GM19397 (cell line): ENCODE results near the gene TRIM40.

Source experiments
- ATAC-seq: cut with Tn5 transposase; IDR thresholded peaks from one replicate; pipeline ENCODE4 v1.9.1; 2021; ENCODE audit warnings: mild to moderate bottlenecking, moderate library complexity; ENCODE audit not compliant: unreplicated experiment

The TRIM40 gene, protein sequence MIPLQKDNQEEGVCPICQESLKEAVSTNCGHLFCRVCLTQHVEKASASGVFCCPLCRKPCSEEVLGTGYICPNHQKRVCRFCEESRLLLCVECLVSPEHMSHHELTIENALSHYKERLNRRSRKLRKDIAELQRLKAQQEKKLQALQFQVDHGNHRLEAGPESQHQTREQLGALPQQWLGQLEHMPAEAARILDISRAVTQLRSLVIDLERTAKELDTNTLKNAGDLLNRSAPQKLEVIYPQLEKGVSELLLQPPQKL

DNA sequence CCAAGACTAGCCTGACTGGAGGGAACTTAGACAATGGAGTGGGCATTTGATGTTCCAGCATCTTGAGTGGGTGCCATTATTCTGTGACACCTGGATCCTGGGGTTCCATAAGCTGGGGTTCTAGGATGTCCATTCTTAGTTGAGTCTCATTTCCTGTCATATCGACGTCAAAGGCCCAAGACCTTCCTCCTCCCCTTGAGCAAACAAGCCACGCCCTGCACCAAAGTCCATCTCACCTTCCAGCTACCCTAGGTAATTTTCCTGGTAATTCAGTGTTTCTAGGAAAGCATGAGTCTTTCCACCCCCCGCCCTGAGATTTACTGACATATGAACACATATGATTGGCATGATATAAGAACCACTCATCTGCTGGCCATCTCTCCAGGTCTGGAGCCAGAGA lies at the start of gene TRIM40:
TSS of gene TRIM40 (plus strand) at position 384 of the 400 bp plus-strand sequence. CDS start 897 bp downstream, outside the sequence.
- ATAC-seq, result no peak

DNA sequence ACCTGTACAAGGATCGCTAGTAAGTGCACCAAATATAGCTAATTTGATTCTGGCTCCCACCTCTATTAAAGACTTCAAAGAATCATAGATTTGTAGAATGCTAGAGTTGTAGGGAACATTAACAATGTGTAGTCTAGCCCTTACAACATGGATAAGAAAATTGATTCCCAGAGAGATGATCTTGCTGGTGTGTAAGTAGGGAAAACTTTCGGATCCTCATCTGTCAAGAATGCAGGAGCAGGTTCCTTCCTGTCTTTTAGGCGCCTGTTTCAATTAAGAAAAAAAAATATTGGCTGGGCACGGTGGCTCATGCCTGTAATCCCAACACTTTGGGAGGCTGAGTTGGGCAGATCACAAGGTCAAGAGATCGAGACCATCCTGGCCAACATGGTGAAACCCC lies 48.1 kb upstream of the TRIM40 start:
- ATAC-seq, result no peak

DNA sequence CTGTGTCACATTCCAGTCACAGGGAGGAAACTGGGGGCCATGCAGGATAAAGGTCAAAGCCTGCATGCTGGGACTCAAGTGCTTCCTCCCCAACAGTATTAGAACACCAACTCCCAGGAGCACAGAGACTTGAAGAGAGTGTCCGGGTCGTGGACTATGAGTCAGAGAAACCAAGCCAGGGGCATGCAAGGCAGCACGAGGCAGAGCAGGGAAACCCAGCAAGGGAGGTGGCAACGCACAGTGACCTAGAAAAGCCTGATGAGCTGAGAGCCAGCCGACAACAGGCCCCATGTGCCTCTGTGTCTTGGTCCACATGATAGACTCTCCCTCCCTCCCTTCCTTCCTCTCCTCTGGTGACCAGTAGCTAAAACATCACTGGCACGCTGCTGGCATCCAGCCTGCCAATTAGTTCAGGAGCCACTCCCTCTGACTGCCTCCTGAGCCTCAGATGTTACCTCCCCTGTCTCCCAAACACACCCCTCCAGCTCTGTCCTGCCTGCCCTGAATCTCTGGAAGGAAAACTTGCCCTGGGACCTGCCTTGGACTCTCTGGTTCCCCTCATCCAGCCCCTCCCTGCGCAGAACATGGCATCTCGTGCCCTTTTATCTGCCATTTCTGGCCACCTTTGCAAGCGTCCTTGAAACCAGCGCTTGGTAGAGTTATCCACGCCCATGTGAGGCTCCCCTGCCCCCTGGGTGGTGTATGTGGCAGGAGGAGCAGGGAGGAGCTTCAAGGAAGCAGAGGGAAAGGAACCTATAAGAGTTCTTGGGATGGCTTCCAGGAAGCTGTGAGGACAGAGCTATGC lies 44.2 kb upstream of the TRIM40 start:
- no peak for ATAC-seq

DNA sequence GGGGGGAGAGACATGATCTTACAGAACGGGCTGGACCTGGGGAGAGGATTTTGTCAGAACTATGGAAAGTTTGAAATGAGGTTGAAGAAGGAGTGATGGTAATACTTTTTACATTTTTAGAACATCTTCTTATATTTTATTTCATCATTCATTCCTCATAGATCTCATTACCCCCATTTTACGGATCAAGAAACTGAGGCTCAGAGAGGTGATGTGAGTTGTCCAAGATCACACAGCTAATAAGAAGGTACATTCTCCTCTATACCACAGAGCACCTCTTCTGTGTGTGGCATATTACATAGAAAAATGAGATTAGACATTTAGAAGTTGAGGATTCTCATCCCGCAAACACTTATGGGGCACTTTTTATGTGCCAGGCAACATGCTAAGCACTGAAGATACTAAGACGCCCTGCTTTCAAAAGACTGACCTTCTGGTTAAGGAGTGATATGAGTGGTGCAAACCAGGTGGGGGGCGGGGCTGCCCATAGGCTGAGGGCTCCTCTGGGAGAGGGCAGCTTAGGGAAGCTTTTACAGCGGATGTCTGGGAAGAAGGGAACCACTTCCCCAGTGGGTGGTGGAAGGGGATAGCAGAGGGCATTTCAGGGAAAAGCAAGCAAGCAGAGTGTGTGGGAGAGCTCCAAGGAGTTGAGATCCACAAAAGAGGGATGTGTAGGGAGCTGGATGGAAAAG lies 42.9 kb upstream of the TRIM40 start:
- no peak for ATAC-seq

DNA sequence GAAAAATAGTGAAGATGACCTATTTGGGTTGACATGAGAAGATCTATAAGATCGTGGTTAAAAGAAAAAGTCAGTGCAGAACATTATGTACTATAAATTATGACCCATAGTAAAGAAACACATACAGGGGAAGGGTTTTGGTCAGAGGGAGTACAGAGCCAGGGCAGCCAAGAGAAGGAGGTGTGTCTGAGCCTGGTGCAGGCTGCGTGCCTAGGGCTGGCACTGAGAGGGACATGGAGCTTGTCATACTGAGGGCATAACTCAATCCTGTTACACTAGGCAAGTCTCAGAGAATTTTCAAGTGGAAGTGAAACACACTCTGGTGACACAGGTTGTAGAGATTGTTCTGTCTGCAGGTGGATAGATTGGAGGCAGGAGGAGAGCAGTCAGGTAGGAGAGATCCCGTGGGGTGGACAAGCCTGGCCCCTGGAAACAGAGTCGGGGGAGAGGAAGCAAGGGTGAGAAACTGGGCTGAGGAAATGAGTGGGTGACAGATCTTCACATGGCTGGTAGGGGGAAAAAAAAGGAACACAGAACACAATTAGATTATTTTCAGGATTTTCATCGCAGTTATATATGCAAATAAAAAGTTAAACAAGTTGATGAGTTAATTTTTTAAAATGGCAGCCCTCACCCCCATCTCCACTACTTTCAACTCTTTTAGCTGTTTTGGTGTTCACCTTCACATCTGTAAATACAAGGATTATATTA lies 41.8 kb upstream of the TRIM40 start:
- no peak for ATAC-seq

DNA sequence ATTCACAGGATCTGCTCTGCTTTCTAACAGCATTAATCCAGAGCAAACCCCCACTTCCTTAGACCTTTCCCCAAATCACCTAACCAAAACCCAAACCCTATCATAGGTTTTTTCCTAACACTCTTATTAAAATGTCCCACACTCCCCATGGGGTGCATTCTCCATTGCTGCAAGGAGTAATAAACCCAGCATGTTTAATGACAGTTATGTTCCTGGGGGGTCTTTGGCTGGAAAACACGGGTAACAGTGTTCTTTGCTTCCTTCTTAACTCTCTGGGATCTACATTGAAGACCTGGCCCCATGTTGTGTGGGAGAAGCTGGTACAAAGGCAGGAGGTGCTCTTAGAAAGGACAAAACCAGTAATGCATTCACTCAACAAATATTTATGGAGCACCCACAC lies 39.1 kb upstream of the TRIM40 start:
- no peak for ATAC-seq

DNA sequence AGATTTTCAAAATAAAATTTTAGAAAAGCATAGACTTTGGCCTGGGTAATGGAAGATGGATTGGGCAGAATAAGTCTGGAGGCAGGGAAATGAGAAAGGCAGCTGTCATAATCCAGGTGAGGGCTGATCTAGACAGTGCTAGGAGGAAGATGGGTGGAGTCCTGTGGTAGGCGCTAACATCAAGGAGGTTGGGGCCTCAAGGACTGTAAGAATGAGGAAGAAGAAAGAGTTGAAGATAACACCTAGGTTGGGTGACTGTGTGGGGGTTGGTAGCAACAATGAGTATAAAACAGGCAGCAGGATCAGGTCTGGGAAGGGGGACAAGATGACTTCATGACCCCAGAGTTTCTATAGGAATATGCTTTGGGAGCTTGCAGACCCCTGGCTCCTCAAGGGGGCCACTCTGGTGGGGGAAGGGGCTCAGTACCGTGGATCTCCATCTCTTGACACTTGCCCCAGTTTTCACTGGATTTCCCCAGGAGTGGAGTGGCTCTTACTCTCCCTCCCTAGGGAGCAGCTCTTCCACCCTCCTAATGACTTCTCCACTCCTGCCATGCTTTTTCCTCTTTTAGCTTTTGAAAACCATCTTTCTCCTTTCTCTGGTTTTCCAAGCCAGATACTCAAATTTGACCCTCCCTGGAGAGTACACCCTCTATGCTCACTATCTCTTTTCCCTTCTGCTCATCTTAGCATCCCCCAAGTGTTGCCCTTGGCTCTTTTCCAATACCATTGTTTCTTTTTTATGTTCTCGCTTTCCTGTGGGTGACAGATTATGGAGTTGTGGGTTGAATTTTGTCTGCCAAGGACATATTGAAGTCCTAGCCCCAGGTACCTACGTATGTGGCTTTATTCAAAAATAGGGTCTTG lies 37.8 kb upstream of the TRIM40 start:
- no peak for ATAC-seq

DNA sequence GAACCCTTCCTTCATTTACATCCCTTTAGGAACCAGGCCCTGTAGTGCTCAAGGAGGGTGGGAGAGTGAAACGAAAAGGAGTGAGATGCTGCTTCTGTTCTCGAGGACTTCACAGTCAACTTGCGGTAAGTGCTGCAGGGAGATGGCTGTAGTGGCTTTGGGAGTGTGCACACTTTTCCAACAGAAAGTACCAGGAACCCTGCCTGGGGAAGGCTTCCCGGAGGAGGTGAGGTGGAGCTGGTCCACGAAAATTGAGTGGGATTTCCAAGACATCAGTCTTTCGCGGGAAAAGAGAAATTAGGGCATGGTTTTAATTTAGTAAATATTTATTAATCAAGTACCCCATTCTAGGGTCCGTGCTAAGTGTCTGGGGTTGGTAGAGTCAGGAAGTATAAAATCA lies 35.8 kb upstream of the TRIM40 start:
- no peak for ATAC-seq

DNA sequence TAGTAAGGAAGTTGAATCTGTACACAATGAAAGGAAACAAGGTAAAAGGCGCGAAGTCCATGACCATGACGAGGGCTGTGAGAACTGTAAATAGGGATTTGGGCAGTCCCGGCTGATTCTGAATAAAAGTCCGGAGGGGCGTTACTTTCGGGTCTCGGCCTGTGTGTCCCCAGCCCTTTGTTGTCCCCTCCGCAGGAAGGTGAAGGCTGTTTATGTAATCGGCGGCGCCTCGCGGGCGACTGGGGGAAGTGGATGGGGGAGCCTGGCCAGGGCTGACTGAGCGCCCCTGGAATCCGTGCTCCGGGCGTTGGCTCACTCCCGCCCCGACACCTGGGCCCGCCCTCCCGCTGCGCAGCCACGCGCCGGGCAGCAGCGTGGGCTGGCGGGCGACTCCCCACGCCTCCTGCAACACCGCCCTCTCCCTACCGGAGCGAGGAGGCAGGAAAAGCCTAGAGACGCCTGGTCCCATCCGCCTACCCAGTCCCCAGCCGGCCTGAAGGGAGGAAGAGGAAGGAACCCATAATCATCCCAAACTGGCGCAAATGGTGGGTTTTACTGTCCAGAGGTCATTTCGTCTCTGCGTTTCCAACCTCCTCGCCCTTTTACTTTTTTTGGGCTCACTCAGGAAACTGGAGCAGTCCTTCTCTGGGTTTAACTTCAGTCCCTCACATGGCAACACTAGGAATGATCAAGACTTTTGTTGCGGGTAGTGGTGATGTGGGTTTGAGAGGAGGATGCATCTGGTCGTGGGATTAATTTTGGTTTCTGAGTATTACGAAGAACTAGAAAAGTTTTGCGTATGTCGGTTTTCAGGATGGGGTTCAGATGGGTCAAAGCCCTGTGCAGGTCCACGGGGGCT lies 35.1 kb upstream of the TRIM40 start:
- no peak for ATAC-seq

DNA sequence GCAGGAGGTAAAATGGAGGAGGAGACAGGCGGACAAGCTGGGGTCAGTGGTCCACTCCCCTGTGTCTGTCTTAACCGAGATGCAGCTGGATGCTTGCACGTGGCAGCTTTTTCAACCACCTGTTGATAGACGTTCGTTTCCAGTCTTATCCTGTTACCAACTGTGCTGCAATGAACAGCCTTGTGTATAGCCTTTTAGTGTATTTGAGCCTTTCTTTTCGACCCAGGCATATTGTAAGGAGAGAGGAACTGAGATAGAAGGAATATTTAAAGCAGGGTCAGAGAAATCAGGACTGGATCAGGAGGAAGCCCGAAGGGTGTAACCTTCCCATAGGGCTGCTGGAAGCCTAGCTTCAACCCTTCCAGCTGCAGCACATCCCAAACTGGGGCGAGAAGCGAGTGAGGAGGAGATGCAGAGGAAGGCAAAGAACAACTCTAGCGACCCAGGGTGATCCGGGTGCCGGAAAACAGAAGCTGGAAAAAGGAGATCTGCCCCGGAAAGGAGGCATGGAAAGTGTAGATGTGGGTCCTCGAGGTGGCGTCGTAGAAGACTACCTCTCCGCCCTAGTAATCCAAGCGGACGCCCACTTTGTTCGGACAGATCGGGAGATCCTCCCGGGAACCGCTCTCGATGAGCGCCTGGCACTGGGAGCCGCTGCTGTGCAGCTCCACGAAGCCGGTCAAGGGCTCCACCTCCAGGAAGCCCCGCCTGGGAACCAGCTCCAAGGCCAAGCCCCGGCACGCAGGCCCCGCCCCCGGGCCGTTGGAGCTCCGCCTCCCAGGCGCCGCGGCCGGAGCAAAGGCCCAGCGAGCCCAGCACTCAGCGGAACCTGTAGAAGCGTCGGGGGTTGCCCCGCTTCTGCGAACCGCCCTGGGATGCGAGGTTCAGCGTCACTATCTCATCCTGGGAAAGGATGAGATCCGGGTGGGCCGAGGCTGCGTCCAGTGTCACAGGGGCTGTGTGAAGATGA lies 34.2 kb upstream of the TRIM40 start:
- peak; percentile 64 for ATAC-seq

DNA sequence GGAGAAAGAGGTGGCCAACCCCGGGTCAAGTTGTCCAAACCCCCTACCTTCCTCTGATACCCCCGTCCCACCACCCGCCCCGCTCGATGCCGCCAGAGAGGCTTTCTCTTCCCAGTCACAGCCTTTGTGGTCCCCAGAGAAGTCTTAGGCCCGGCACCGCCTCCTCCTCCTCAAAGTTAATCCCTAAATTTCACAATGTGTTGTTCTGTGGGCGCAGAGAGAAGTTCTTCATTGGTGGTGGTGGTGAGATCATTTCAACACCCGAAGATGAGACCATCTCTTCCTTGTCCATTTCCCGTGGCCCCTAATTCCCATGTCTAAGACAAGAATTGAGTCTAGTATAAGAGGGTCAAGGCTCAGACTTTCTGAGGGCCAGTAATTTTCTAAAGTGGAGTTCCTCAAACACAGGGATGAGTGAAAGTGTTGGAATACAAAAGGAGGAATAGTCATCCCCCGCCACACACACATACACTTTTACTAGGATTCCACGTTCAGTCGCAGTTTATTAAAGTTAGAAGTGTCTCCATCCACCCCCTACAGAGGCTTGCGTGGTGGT lies 33.4 kb upstream of the TRIM40 start:
- no peak for ATAC-seq

DNA sequence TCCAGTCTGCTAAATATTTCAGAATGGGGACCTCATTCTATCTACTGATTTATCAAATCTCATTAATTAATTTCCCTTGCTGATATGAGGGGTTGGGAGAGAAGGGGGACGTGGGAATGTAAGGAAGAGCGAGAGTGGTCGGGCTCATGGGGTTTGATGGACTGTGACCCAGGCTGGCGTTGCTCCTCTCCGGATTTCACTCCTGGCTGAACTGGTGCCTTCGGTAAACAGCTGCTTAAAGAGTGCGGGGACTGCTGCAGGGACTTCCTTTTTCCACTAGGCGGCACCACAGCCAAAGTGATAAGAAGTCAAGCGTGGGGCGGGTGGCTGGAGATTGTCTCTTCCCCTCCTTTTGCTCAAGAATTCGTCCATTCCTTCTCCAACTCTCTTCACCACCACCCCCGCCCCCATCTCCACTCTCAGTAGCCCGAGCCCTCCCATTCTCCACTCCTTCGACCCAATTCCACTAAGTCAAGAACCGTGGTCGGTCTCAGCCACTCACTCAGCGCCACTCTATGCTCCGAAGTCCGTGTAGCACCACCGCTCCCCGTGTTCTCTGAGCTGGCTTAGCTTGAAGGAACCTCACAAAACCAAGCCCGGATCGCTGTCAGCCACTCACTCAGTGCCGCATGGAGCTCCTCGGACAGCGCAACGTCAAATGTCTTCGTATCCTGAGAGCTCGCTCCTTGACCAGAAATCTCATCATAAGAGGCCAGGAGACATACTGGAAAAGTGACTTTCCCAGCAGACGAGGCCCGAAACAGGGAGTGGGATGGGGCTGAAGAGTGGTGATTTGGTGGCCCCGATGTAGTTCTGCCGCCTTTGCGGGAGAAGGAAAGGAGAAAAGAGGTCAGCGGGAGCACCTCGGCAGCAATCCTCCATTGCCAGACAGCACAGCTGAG lies 32.7 kb upstream of the TRIM40 start:
- ATAC-seq, result no peak

DNA sequence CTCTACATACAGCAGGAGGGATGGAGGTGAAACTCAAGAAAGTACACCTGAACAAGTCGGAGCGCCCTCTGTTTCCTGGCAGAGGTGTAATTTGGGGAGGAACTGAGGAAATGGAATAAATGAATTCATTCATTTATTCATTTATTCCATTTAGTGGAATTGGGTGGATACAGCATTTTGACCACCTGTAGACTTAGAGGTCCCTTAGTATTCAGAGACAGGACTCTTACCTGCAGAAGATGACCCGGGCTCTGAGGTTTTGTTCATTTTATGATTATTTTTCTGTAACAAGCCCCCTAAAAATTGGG lies 32.1 kb upstream of the TRIM40 start:
- ATAC-seq, result no peak

DNA sequence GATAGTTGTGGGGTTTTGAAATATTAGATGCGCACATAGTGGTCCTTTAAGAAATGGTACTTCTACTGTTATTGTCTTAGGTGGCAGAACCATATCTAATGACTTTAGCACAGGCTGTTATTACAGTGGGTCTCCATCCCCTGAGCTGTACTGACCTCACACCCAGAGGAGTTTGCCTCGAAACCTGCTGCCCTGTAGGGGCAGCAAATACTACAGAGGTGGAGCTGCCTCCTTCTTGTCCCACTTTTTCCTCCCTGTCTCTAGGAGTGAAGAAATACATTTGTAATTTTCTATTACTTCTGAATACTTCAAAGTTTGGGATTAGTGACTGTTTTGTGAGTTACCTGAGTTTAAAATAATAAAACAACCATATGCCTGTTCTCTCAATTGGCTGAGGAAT lies 31.3 kb upstream of the TRIM40 start:
- ATAC-seq, result no peak

DNA sequence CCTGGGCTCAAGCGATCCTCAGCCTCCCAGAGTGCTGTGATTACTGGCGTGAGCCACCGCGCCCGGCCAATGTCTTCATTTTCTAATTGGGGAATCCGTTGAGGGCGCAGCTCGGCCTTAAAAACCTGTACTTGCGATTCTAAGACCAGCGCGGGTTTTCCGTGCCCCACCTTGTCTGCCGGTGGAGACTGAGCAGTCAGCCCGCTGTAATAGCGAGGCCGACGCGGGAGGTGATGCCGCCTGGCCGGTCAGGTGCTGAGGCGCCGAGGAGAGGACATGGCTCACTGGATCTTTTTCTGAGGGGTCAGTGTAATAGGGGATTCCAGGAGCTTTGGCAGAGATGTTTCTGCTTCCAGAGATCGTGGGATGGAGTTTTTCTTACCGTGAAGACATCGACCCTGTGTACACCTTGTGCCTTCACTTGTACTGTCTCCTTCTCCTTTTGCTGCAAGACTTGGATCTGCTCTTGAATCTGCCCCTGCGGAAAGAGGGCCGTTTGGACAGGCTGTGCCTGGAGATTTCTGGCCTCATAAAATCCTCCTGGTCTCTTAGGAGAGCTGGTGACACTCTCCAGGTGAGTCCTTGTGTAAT lies 24.6 kb upstream of the TRIM40 start:
- no peak for ATAC-seq

DNA sequence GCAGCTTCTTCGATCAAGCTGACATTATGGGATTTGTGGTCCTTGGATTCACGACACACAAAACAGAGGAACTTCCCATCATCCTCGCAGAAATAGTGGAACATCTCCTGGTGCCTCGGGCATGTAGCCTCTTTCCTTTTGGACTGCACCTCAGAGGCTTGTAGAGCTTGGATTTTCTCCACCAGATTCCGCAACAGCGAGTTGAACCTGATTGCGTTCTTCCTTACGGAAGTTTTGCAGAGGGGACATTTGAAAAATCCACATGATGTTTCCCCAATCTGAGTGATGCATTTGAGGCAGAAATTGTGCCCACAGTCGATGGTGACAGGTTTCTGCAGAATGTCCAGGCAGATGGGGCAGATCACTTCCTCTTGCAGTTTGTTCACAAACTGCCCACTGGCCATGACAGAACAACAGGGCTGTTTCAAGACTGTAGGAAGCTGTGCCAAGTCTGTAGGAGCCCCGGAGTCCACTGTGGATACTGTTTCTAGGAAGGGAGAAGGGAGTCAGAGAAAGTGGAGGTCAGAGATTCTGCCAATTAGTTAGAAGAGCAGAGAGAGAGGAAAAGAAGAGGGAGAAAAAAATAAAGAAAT lies 23.4 kb upstream of the TRIM40 start:
- no peak for ATAC-seq
